ENCODE data around the gene CXorf58. TPM values are rescaled to one million over a fixed set of nuclear protein-coding genes. Genes with fewer than 3 reads are reported as not detected.

The CXorf58 gene
- total and polyA plus RNA-seq, 2 of the 8 experiments (the other 6 are each of a cell fraction or from before 2014, with no cell fraction given) = 0.05 TPM; not detected in 1

GRCh38 chrX:23980011-23980441, 72.2 kb downstream of the CXorf58 start (continued):
- no peak for TF ChIP-seq CHD7 (IDR thresholded peaks at IDR 0.05; ENCODE audit: insufficient replicate concordance, low read length)
- TF ChIP-seq CBX5 (IDR thresholded peaks at IDR 0.05; ENCODE audit: low read depth, low read length) = no peak
